HFFc6 (cell line): ENCODE measurements around the gene AEN. TPM values are rescaled to one million over a fixed set of nuclear protein-coding genes. Genes with fewer than 3 reads are reported as not detected.

Experiments
- DNase-seq: peaks from one replicate; pipeline ENCODE4 v3.0.0-alpha.2; 2018
- H3K27ac Mint-ChIP-seq: 2 replicates; pipeline ENCODE4 v1.8.0; 2020; ENCODE audit warnings: mild to moderate bottlenecking, mixed read lengths
- H3K27me3 Mint-ChIP-seq: 2 replicates; pipeline ENCODE4 v1.8.0; 2021; ENCODE audit warnings: mild to moderate bottlenecking, moderate library complexity, mixed read lengths; ENCODE audit not compliant: insufficient read depth
- H3K36me3 Mint-ChIP-seq: 2 replicates; pipeline ENCODE4 v1.8.0; 2021; ENCODE audit warnings: low read depth, mixed read lengths
- H3K4me1 Mint-ChIP-seq: 2 replicates; pipeline ENCODE4 v1.8.0; 2020; ENCODE audit warnings: low read depth, mixed read lengths
- H3K4me3 Mint-ChIP-seq: 2 replicates; pipeline ENCODE4 v1.8.0; 2020; ENCODE audit warnings: mild to moderate bottlenecking, moderate library complexity, mixed read lengths
- H3K9me3 Mint-ChIP-seq: 2 replicates; pipeline ENCODE4 v1.8.0; 2020; ENCODE audit warnings: mild to moderate bottlenecking, mixed read lengths
- total RNA-seq, 6 experiments: library from RNA; stranded (reverse); fragmentation: NEBNext Ultra II Directional; extraction: Animal tissue kit (Norgen Biotek cat#: 25700); gene quantifications; 2 replicates in 1 of 6; 3 replicates in 5 of 6; pipeline ENCODE4 v1.2.3, GENCODE V29; 2021
- TF ChIP-seq, protein P1 (sequence below): fragments of 200-600 bp; sonication (generic); IDR thresholded peaks from 2 replicates; pipeline ENCODE4 v1.5.0; 2021; ENCODE audit warnings: antibody characterized with exemption, mild to moderate bottlenecking

AEN gene
- total RNA-seq, 6 experiments from 2014 or later = 65.4 to 73.4 (median 67.8) TPM

GRCh38 chr15:88624156-88624970, 3.2 kb downstream of the AEN start:
- no peak for DNase-seq
- TF ChIP-seq, protein P1, sequence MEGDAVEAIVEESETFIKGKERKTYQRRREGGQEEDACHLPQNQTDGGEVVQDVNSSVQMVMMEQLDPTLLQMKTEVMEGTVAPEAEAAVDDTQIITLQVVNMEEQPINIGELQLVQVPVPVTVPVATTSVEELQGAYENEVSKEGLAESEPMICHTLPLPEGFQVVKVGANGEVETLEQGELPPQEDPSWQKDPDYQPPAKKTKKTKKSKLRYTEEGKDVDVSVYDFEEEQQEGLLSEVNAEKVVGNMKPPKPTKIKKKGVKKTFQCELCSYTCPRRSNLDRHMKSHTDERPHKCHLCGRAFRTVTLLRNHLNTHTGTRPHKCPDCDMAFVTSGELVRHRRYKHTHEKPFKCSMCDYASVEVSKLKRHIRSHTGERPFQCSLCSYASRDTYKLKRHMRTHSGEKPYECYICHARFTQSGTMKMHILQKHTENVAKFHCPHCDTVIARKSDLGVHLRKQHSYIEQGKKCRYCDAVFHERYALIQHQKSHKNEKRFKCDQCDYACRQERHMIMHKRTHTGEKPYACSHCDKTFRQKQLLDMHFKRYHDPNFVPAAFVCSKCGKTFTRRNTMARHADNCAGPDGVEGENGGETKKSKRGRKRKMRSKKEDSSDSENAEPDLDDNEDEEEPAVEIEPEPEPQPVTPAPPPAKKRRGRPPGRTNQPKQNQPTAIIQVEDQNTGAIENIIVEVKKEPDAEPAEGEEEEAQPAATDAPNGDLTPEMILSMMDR = peak; percentile 64
- peaks cover 61% of the 10 kb centered on the region for H3K36me3 Mint-ChIP-seq
- H3K27ac Mint-ChIP-seq = peak overlapping the region; percentile 88
- H3K4me3 Mint-ChIP-seq = peak overlapping the region; percentile 93
- no peaks in the 10 kb centered on the region for H3K9me3 Mint-ChIP-seq
- peaks cover 73% of the 10 kb centered on the region for H3K4me1 Mint-ChIP-seq
- H3K27me3 Mint-ChIP-seq = no peaks in the 10 kb centered on the region; the same call in 1 of the 2 replicates

DNA sequence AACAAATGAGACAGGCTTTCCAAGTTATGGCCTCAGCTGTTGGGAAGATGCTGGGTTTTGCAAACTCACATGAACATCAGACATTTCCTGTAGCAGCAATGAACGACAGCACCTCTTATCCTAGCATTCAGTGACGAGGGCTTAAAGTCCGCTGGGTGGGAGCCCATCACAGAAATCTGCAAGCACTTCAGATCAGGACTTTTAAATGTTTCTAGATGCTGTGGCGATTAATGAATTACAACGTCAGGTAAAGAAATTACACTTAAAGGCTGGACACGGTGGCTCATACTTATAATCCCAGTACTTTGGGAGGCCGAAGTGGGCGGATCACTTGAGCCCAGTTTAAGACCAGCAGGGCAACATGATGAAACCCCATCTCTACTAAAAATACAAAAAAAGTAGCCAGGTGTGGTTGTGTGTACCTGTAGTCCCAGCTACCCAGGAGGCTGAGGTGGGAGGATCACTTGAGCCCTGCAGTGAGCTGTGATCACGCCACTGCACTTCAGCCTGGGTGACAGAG, 3.9 kb downstream of the AEN start:
- TF ChIP-seq, protein P1 = no peak
- peaks cover 75% of the 10 kb centered on the region for H3K4me1 Mint-ChIP-seq
- peak overlapping the region; percentile 88 for H3K27ac Mint-ChIP-seq
- no peaks in the 10 kb centered on the region; the same call in 1 of the 2 replicates for H3K27me3 Mint-ChIP-seq
- no peaks in the 10 kb centered on the region for H3K9me3 Mint-ChIP-seq
- DNase-seq = no peak
- H3K36me3 Mint-ChIP-seq = peaks cover 68% of the 10 kb centered on the region
- peak overlapping the region; percentile 93 for H3K4me3 Mint-ChIP-seq

GRCh38 chr15:88625943-88626741, 5.0 kb downstream of the AEN start:
- Mint-ChIP-seq H3K9me3 (no peaks in the 10 kb centered on the region), H3K4me3 (no peak overlapping the region), H3K27ac (peak overlapping the region; percentile 24; the same call in 1 of the 2 replicates), H3K27me3 (no peaks in the 10 kb centered on the region; the same call in 1 of the 2 replicates), H3K4me1 (peaks cover 74% of the 10 kb centered on the region), H3K36me3 (peaks cover 69% of the 10 kb centered on the region)
- TF ChIP-seq, protein P1 = no peak
- DNase-seq = no peak

- H3K4me3 Mint-ChIP-seq = peak overlapping the region; percentile 36; the same call in 1 of the 2 replicates
- peak overlapping the region; percentile 31; the same call in 1 of the 2 replicates for H3K27ac Mint-ChIP-seq
- H3K36me3 Mint-ChIP-seq = peaks cover 66% of the 10 kb centered on the region
- H3K27me3 Mint-ChIP-seq = no peaks in the 10 kb centered on the region; the same call in 1 of the 2 replicates
- peaks cover 71% of the 10 kb centered on the region for H3K4me1 Mint-ChIP-seq
- H3K9me3 Mint-ChIP-seq = no peaks in the 10 kb centered on the region
- TF ChIP-seq, protein P1 = no peak
- DNase-seq = no peak
Observed at GRCh38 chr15:88627463-88627862, 6.3 kb downstream of the AEN start.

DNA sequence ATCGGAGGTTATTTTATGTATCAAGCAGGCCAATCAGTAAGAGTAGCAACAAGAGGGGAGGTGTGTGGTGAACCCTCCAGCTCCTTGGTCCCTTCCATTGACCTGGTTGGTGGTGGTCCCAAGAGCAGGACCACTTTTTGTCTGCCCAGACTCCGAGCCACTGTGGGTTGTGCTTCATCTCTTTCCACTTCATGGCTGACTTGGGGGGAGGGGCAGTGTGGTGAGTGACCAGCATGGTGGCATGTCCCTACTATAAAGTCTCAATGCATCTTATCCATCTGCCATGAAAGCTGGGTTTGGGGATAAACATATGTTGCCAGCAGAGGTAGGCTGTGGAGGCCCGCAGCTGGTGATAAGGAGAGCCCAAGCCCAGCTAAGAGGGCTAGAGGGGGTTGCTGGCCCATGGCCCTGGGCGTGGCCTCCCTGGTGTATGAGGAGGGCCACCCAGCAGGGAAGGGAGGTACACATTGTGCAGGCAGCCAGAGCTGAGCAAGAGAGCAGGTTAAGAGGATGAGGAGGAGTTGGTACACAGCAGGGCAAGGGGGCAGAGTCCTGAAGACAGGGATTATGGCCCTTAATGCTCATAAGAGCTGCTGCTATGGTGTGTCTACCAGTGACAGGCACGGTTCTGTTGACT, 7.0 kb downstream of the AEN start:
- H3K27ac Mint-ChIP-seq = peak overlapping the region; percentile 40; the same call in 1 of the 2 replicates
- TF ChIP-seq, protein P1 = no peak

More for the DNA sequence above, 7.0 kb downstream of the AEN start:
- H3K9me3 Mint-ChIP-seq = no peaks in the 10 kb centered on the region
- peaks cover 64% of the 10 kb centered on the region for H3K4me1 Mint-ChIP-seq
- DNase-seq = no peak
- no peaks in the 10 kb centered on the region; the same call in 1 of the 2 replicates for H3K27me3 Mint-ChIP-seq
- peaks cover 65% of the 10 kb centered on the region for H3K36me3 Mint-ChIP-seq
- no peak overlapping the region; the same call in 1 of the 2 replicates for H3K4me3 Mint-ChIP-seq
